GM11168 (cell line): ENCODE results near the gene TLR10.

ENCODE experiments used
- in situ Hi-C: fragments of 300-500 bp; cut with MboI; formaldehyde crosslinking; loops from one replicate; pipeline ENCODE4 v1.12.0; 2022; ENCODE audit warnings: low sequenced_read_pairs; ENCODE audit not compliant: unreplicated experiment

The TLR10 gene, protein sequence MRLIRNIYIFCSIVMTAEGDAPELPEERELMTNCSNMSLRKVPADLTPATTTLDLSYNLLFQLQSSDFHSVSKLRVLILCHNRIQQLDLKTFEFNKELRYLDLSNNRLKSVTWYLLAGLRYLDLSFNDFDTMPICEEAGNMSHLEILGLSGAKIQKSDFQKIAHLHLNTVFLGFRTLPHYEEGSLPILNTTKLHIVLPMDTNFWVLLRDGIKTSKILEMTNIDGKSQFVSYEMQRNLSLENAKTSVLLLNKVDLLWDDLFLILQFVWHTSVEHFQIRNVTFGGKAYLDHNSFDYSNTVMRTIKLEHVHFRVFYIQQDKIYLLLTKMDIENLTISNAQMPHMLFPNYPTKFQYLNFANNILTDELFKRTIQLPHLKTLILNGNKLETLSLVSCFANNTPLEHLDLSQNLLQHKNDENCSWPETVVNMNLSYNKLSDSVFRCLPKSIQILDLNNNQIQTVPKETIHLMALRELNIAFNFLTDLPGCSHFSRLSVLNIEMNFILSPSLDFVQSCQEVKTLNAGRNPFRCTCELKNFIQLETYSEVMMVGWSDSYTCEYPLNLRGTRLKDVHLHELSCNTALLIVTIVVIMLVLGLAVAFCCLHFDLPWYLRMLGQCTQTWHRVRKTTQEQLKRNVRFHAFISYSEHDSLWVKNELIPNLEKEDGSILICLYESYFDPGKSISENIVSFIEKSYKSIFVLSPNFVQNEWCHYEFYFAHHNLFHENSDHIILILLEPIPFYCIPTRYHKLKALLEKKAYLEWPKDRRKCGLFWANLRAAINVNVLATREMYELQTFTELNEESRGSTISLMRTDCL

GRCh38 chr4:38782452-38783108, at the start of gene TLR10:
Gene TLR10 (minus strand): TSS chr4:38782990. CDS start chr4:38775590, 7,400 bp downstream.
- in situ Hi-C loops, result no loop called here

GRCh38 chr4:38832206-38832605, 49.4 kb upstream of the TLR10 start:
- in situ Hi-C loops, result no loop called here

DNA sequence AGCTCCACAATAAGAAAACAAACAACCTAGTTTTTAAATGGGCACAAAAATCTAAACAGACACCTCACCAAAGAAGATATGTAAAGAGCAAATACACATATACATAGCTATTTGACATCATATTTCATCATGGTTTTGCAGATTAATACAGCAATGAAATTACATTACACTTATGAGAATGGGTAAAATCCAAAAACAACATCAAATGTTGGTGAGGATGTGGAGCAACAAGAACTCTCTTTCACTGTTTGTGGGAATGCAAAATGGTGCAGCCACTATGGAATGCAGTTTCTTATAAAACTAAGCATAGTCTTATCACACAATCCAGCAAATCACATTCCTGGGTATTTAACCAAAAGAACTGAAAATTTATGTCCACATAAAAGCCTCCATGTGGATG, 48.9 kb upstream of the TLR10 start:
- in situ Hi-C loops, result no loop called here

- in situ Hi-C loops, result no loop called here
Observed at GRCh38 chr4:38829237-38829636, 46.4 kb upstream of the TLR10 start.

DNA sequence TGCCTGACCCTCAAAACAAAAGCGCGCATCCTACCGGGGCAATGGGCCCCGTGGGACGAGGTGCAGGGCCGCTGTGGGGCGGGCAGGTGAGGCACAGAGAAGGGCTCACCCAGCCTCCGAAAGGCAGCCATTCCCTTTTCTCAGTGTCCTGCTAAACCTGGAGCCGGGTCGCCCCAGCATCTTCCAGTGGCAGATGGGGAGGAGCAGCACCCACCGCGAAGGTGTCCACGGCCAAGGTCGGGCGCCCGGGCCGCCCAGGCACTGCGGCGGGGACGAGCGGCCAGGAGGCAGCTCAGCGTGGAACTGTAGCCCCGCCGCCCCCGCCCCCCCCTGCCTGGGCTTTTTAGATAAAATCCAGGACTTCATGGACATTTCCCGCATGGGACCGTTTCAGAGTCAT, 41.0 kb upstream of the TLR10 start:
- in situ Hi-C loops, result no loop called here

DNA sequence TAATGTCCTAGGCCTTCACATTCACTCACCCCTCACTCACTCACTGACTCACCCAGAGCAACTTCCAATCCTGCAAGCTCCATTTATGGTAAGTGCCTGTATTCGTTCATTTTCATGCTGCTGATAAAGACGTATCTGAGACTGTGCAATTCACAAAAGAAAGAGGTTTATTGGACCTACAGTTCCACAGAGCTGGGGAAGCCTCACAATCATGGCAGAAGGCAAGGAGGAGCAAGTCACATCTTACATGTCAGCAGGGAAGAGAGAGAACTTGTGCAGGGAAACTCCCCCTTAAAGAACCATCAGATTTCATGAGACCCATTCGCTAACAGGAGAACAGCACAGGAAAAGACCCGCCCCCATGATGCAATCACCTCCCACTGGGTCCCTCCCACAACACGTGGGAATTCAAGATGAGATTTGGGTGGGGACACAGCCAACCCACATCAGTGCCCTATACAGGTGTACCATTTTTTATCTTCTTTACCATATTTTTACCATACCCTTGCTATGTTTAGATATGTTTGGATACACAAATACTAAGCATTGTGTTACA, 40.0 kb upstream of the TLR10 start:
- in situ Hi-C loops, result no loop called here

GRCh38 chr4:38821739-38822138, 38.9 kb upstream of the TLR10 start:
- in situ Hi-C loops, result no loop called here

GRCh38 chr4:38820329-38821061, 37.7 kb upstream of the TLR10 start:
- in situ Hi-C loops, result no loop called here

DNA sequence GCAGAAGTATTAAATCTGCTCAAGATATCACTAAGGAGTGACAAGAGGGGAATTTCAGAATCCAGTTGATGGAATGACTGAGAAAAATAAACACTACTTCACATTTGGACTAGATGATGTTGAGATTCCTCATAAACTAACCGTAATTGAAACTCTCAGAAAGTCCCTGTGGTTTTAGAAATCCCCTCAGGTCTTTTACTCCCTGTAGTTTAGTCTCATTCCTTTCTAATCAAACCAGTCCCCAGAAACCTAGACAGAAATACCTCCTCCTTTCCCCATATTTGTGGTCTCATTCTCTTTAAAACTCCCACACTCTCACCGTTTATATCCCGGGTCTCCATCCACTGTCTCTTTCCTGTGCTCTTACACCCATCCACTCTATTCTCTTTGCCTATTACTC, 36.8 kb upstream of the TLR10 start:
- in situ Hi-C loops, result no loop called here

DNA sequence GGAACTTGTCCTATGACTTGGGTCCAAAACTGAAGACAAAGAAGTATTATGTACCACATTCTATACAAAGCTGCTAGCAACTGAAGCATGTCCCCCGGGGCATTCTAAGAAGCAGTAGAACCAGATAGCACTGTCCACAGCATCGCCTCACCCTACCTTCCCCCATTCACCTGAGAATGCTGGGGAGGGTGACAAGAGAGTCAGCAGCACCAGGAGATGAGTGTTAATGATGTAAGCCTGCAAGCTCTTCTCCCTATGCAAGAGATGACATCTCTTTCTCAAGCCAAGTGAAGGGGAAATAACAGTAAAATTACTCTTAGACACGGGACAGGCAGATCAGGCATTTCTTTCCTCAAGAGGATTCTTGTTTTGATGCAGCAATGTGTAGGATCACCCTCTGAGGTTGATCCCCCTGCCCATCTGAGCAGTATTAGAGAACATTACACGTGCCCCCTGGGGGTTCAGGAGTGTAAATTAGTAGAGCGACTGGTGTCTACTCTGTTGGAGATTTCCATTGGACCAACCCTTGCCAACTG, 35.7 kb upstream of the TLR10 start:
- in situ Hi-C loops, result no loop called here

- in situ Hi-C loops, result no loop called here
Observed at GRCh38 chr4:38815885-38816782, 33.3 kb upstream of the TLR10 start.

DNA sequence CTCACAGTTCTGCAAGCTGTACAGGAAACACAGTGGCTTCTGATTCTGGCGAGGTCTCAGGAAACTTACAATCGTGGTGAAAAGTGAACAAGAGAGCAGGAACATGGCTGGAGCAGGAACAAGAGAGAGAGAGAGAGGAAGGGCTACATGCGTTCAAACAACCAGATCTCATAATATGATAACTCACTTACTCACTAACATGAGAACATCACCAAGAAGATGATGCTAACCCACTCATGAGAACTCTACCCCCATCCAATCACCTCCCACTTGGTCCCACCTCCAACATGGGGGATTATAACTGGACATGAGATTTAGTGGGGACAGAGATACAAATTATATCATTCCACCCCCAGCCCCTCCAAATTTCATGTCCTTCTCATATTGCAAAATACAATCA, 31.6 kb upstream of the TLR10 start:
- in situ Hi-C loops, result no loop called here

DNA sequence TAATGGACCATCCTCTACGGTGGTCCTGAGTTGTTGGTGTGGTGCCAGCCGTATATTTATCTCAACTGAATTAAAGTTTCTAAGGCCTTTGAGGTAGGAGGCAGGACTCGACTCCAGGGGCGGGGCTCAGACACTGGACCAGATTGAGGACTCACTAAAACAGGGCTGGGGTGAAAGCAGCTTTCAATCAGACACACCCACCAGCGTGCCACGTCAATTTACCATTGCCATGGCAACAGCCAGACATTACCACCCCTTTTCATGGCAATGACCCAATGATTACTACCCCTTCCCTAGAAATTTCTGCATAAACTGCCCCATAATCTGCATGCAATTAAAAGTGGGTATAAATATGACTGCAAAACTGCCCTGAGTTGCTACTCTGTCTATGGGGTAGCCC, 28.5 kb upstream of the TLR10 start:
- in situ Hi-C loops, result no loop called here

GRCh38 chr4:38807462-38807861, 24.7 kb upstream of the TLR10 start:
- in situ Hi-C loops, result loop anchor here (10.0 kb wide), 1 partner anchor 47 kb away; the partner anchor contains the start of gene TLR6

DNA sequence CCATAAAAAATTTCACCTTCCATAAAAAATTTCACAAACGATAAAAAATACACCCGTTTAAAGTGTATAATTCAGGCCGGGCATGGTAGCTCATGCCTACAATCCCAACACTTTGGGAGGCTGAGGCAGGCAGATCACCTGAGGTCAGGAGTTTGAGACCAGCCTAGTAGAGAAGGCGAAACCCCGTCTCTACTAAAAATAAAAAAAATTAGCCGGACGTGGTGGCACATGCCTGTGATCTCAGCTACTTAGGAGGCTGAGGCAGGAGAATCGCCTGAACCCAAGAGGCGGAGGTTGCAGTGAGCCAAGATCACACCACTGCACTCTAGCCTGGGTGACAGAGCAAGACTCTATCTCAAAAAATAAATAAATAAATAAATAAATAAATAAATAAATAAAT, 23.5 kb upstream of the TLR10 start:
- in situ Hi-C loops, result loop anchor here (10.0 kb wide), 1 partner anchor 49 kb away; the partner anchor contains the start of gene TLR6

DNA sequence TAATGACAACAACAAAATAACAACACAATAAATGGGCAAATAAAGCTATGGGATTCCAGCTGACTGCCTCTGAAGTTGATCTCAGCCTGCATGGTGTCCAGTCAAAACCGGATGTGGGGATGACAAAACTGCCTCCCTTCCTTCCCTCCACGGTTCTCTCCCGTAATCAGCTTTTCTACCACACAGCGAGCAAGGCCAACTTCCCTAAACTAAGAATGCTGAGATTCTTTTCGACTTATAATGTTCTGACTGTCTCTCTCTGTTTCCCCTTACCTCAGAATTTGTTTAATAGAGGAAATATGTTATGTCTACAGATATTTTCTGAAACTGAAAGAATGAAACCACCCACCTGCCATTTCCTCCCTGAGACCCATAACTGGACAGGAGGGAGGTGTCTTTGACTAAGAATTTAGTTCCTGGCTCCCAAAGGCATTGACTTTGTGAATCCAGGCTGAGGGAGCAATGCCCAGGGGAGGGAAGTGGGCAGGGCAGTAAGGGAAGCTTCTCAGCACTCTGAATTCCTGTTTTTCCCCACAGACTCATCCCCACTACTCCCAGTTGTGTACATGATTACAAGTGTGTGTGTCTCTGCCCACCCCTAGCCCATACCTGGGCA, 22.8 kb upstream of the TLR10 start:
- in situ Hi-C loops, result loop anchor here (10.0 kb wide), 1 partner anchor 49 kb away; the partner anchor contains the start of gene TLR6

GRCh38 chr4:38804654-38805295, 22.0 kb upstream of the TLR10 start, which contains the start of gene TLR1:
Gene TLR1 (minus strand): TSS chr4:38804791. CDS start chr4:38798831, 5,960 bp downstream.
- in situ Hi-C loops, result loop anchor here (10.0 kb wide), 1 partner anchor 50 kb away; the partner anchor contains the start of gene TLR6
